ENCODE data around the gene CCL20.
A peak's percentile ranks its signal among the peaks of the same experiment; 100 is the strongest.

The CCL20 gene

DNA sequence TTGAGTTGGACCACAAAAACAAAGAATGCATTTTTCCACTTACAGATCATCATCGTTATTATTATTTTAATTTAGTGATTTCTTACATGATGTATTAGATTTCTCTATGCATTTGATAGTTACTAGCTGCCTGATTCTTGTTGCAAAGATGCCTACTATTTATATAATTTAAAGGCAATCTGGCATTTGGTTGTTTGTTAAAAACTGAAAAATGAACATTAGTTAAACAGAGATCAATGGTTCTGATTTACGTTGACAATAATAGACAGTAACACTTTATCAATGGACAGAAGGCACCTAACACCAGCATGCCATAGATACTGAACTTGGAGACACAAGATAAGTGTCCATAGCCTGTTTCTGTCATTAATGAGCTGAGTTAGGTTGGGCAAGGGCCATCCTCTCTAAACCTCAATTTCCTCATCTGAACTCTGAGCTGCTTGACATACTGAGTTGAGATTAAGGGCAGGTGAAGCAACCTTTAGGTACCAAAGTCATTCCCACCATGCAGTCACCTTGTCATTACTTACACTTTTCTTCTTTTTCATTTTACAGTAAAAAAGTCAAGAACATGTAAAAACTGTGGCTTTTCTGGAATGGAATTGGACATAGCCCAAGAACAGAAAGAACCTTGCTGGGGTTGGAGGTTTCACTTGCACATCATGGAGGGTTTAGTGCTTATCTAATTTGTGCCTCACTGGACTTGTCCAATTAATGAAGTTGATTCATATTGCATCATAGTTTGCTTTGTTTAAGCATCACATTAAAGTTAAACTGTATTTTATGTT, 3.1 kb downstream of the CCL20 start:
- no peak for TF ChIP-seq POLR2AphosphoS5 (IDR thresholded peaks at IDR 0.05; ENCODE audit: low read depth, low read length)
- TF ChIP-seq TAF1 (IDR thresholded peaks at IDR 0.05; ENCODE audit: borderline replicate concordance, insufficient read depth, low read length), result no peak
- no peak for TF ChIP-seq SIN3A (IDR thresholded peaks at IDR 0.05; ENCODE audit: borderline replicate concordance, insufficient read depth, low read length)
- no peak for TF ChIP-seq FOXP2 (optimal IDR thresholded peaks at IDR 0.05; ENCODE audit: borderline replicate concordance, extremely low read depth, extremely low read length, insufficient read depth)
- TF ChIP-seq, protein P1, sequence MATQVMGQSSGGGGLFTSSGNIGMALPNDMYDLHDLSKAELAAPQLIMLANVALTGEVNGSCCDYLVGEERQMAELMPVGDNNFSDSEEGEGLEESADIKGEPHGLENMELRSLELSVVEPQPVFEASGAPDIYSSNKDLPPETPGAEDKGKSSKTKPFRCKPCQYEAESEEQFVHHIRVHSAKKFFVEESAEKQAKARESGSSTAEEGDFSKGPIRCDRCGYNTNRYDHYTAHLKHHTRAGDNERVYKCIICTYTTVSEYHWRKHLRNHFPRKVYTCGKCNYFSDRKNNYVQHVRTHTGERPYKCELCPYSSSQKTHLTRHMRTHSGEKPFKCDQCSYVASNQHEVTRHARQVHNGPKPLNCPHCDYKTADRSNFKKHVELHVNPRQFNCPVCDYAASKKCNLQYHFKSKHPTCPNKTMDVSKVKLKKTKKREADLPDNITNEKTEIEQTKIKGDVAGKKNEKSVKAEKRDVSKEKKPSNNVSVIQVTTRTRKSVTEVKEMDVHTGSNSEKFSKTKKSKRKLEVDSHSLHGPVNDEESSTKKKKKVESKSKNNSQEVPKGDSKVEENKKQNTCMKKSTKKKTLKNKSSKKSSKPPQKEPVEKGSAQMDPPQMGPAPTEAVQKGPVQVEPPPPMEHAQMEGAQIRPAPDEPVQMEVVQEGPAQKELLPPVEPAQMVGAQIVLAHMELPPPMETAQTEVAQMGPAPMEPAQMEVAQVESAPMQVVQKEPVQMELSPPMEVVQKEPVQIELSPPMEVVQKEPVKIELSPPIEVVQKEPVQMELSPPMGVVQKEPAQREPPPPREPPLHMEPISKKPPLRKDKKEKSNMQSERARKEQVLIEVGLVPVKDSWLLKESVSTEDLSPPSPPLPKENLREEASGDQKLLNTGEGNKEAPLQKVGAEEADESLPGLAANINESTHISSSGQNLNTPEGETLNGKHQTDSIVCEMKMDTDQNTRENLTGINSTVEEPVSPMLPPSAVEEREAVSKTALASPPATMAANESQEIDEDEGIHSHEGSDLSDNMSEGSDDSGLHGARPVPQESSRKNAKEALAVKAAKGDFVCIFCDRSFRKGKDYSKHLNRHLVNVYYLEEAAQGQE (IDR thresholded peaks at IDR 0.05; ENCODE audit: insufficient read depth in 1 of 2, low read depth in 2 of 2, low read length in 2 of 2), result no peak

DNA sequence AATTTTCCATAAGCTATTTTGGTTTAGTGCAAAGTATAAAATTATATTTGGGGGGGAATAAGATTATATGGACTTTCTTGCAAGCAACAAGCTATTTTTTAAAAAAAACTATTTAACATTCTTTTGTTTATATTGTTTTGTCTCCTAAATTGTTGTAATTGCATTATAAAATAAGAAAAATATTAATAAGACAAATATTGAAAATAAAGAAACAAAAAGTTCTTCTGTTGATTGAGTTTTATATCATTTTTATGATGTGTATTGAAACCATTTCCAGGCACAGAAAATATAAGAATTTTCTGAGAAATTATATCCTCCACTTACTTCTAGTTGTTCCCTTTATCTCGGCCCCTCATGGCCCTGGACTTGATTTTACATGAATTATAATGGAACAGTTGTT, 3.7 kb downstream of the CCL20 start:
- TF ChIP-seq POLR2AphosphoS5 (IDR thresholded peaks at IDR 0.05; ENCODE audit: low read depth, low read length) (no peak), FOXP2 (optimal IDR thresholded peaks at IDR 0.05; ENCODE audit: borderline replicate concordance, extremely low read depth, extremely low read length, insufficient read depth) (no peak), TAF1 (IDR thresholded peaks at IDR 0.05; ENCODE audit: borderline replicate concordance, insufficient read depth, low read length) (no peak), SIN3A (IDR thresholded peaks at IDR 0.05; ENCODE audit: borderline replicate concordance, insufficient read depth, low read length) (no peak)
- TF ChIP-seq, protein P1 (IDR thresholded peaks at IDR 0.05; ENCODE audit: insufficient read depth in 1 of 2, low read depth in 2 of 2, low read length in 2 of 2), result no peak

DNA sequence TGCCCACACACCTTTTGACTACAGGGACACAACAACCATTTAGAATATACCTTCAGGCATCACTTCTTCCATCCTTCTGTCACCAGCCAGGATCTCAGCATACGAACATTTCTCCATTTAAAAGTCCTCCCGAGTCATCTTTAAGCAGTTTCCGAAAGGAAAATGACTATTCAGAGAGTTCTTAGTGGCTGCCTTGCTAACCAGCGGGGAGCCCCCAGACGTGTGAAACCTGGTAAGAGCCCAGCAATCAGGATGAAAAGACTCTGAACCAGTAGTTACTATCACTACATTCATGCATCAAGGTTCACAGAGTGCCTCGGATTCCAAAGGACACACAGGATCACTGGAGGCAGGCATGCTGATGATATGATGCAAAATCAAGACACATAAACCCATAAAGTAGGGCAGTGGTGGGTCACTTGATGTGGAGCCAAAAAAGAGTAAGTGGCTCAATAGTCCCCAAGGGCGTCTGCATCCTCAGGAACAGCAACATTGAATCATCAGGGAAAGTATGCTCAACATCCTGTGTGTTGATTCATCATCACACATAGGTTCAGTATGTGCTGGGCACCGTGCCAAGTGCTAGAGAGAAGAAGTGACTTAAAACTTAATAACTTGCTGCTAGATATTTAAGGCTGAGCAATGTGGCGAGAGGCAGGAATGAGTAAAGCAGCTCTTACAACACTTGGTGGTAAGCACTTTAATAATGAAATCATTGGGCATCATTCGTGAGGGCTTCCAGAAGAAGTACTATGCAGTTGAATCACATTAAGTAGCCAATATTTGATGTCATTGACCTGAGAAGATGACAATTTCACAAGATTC, 4.4 kb downstream of the CCL20 start:
- TF ChIP-seq SIN3A (IDR thresholded peaks at IDR 0.05; ENCODE audit: borderline replicate concordance, insufficient read depth, low read length) (no peak), FOXP2 (optimal IDR thresholded peaks at IDR 0.05; ENCODE audit: borderline replicate concordance, extremely low read depth, extremely low read length, insufficient read depth) (peak; percentile 54), TAF1 (IDR thresholded peaks at IDR 0.05; ENCODE audit: borderline replicate concordance, insufficient read depth, low read length) (no peak), POLR2AphosphoS5 (IDR thresholded peaks at IDR 0.05; ENCODE audit: low read depth, low read length) (0 out of 2 replicates have a peak, but pooled peaks have one; percentile 28)
- TF ChIP-seq, protein P1 (IDR thresholded peaks at IDR 0.05; ENCODE audit: insufficient read depth in 1 of 2, low read depth in 2 of 2, low read length in 2 of 2), result 0 out of 4 replicates have a peak, but pooled peaks of 1 of the 2 experiments have one; percentile 53

DNA sequence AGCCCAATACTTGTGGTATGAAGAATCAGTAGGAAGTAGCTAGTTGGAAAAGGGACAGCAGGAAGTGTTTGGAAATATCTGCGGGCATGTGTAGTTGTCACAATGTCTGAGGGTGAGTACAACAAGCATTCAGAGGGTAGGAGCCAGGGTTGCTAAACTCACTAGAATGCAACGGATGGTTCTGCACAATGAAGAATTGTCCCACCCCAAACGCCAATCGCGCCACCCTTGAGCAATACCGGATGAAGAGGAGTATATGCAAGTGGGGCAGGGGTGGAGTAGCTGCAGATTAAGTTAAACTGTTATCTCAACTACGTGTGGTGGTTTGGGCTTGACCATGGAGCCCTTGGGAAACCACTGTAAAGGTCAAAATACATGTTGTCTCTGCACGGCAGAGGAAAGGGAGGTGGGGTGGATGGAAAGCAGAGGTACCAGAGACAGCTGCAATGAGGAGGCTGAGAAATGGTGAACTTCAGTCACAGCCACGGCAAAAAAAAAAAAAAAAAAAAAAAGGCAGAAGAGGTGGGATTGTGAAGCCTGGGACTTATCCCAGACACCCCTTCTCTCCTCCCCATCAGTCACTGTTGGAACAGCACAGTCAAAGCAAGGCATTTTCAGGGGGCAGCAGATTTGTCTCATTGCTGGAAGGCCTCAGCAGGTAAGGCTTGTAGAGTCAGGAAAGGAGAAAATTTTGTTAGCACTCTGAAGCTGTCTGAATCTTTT, 5.2 kb downstream of the CCL20 start:
- TF ChIP-seq POLR2AphosphoS5 (IDR thresholded peaks at IDR 0.05; ENCODE audit: low read depth, low read length) (no peak), SIN3A (IDR thresholded peaks at IDR 0.05; ENCODE audit: borderline replicate concordance, insufficient read depth, low read length) (no peak), FOXP2 (optimal IDR thresholded peaks at IDR 0.05; ENCODE audit: borderline replicate concordance, extremely low read depth, extremely low read length, insufficient read depth) (no peak), TAF1 (IDR thresholded peaks at IDR 0.05; ENCODE audit: borderline replicate concordance, insufficient read depth, low read length) (no peak)
- TF ChIP-seq, protein P1 (IDR thresholded peaks at IDR 0.05; ENCODE audit: insufficient read depth in 1 of 2, low read depth in 2 of 2, low read length in 2 of 2), result 0 out of 4 replicates have a peak, but pooled peaks of 1 of the 2 experiments have one; percentile 49

Measured in PFSK-1 (cell line).